GM19395 (cell line): ENCODE results near the gene ANKRD26.
"Not testable (repeated sequence)": the region's sequence is repeated elsewhere in the genome, so short reads cannot be mapped to it uniquely, and the experiment has no call there.

Experiments used
- ATAC-seq: cut with Tn5 transposase; IDR thresholded peaks from one replicate; pipeline ENCODE4 v1.9.1; 2021; ENCODE audit warnings: mild to moderate bottlenecking, moderate library complexity; ENCODE audit not compliant: unreplicated experiment

Gene ANKRD26

DNA sequence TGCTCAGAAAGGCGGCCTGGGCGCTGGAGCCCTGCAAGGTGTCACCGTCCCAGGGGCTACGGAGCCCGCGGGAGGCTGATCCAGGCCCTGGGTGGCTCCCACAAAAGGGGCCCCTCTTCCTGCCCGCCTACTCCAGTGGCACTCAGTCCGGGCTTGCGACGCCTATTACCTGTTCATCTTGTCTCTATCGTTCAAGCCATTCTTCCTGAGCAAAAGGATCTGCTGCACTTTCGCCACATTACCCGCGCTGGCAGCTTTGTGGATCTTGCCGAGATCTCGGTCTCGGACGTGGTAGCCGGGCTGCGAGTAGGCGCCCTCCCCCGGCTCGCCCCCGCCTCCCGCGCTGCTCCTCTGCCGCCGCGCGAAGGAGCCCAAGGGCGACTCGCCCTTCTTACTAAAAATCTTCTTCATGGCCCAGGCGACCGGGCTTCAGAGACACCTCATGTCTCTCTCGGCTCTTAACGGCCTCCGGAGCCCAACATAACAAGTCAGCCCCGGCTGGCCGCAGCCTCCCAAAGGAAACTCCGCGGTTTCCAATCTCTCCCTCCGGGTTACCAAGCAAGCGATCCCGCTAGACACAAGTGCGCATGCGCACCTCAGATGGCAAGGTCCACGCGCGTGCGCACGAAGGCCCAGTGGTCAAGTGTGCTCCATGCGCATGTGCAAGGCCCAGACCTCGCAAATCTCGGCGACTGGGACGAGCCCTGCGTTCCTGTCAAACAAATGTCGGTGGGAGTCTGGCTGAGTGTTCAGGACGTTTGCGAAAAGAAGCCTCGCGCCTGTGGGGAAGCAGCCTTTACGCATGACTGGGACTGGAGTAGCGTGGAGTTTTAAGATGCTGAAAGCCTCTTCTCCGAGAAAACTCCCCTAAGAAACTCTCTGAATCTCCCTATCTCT is at the start of gene ANKRD26:
Gene ANKRD26 (minus strand): TSS at position 579 of the 897 bp plus-strand sequence. CDS start 168 bp downstream, at position 411.
- peak; percentile 86 for ATAC-seq

- ATAC-seq, result no peak
These were observed 47.4 kb upstream of the ANKRD26 start for GRCh38 chr10:27147701-27148100.

GRCh38 chr10:27145937-27146336 is 45.6 kb upstream of the ANKRD26 start:
- ATAC-seq, result no peak

- no peak for ATAC-seq
These were observed 43.4 kb upstream of the ANKRD26 start for GRCh38 chr10:27143686-27144085.

GRCh38 chr10:27138277-27138676 is 38.0 kb upstream of the ANKRD26 start:
- no peak for ATAC-seq

GRCh38 chr10:27134371-27134770 is 34.1 kb upstream of the ANKRD26 start:
- ATAC-seq, result no peak

DNA sequence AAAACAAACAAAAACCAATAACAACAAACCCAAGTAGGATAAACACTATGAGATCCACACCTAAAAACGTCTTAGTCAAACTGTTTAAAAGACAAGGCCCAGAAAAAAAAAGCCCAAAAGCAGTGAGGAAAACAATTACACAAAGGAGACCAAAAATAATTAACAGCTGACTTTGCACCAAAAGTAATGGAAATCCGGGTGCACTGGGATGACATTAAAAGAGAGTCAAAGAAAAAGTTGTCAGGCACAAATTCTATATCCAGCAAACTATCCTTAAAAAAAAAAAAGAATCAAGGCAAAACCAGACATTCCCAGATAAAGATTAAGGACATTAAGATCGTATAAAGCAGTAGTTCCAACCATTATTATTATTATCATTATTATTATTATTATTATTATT is 7.9 kb upstream of the ANKRD26 start:
- ATAC-seq, result no peak

DNA sequence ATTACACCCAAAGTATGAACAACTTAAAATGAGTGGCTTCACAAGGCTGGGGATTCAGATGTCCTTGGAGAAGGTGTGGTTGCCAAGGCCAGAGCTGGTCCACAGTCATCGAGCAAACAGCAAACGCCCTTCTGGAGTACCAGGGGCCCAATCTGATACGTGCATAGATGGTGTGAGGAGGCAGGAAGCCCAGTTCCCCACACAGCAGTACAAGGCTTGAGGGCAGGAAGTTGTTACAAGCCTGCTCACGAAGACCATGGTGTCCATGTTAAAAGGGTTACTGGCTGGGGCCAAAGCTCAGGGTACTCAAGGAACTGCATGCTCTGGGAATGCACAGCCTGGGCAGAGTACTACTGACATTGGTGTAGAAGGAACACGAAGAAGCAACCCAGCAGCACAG is 4.6 kb upstream of the ANKRD26 start:
- no peak for ATAC-seq

DNA sequence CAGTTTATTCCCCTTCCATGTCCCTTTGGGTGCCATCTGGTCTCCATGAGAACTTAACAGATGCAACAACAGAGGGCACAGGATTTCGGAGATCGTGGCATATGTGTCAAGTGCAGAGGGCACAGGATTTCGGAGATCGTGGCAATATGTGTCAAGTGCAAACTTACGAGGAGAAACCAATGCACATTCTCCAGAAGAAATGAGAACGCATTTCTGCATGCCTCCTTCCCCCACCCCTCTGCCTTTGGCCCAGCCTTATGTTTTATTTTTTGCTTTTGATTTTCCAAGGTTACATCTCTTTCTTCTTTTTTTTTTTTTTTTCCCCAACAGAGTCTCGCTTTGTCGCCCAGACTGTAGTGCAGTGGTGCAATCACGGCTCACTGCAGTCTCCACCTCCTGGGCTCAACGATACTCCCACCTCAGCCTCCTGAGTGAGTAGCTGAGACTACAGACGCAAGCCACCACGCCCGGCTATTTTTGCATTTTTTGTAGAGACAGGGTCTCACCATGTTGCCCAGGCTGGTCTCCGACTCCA is 586 bp upstream of the ANKRD26 start:
- ATAC-seq, result peak; percentile 13

DNA sequence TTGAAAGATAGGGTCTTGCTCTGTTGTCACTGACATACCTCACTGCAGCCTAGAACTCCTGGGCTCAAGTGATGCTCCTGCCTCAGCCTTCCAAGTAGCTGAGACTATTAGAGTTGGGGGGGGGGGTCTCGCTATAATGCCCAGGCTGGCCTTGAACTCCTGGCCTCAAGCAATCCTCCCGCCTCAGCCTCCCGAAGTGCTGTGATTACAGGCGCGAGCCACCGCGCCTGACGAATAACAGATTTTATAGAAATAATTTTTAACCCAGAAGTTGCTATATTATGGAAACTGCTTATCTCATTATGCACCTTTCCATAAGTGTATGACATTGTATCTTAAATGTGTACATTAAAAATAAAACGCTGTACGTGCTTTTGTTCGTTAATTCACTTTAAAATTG is 846 bp downstream of the ANKRD26 start:
- no peak for ATAC-seq

- no peak for ATAC-seq
These were observed 11.9 kb downstream of the ANKRD26 start for GRCh38 chr10:27088119-27089044.

GRCh38 chr10:27072436-27073114 is 27.7 kb downstream of the ANKRD26 start:
- no peak for ATAC-seq

DNA sequence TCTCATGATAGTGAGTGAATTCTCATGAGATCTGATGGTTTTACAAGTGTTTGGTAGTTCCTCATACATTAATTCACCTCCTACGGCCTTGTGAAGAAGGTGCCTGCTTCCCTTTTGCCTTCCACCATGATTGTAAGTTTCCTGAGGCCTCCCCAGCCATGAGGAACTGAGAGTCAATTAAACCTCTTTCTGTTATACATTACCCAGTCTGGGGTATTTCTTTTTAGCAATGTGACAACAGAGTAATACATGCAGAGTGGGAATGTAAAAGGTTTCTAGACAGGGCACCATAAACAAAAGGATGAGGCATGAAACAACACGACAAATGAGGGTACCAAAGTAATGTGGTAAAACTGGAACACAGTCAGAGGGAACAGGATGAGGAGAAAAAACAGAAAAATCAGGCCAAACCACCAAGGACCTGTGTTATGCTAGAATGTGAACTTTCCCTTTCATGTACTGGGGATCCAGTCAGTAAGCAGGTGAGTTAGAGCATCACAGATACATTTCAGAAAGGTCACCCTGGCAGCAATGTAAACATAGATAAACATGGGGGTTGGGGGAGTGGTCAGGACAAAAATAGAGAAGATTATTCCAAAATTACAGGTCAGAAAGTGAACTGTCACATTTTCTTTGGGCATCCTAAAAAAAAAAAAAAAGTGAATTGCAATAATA is 31.9 kb downstream of the ANKRD26 start:
- ATAC-seq, result no peak

DNA sequence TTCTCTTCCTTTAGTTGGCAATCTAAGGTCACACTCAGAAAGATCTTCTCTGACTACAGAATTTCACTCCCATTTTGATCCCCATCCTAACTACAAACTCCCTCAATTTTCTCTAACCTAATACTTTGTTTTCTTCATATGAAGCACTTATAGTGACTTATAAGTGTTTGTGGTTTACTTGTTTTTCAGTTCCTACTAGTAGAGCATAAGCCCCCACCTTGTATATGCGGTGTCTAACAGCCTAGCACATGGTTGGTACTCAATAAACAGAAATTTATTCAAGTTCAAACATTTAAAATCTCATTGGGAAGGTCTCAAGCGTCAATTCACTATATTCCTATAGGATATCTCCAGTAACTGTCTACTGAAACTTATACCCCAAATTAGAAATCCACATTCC is 35.2 kb downstream of the ANKRD26 start:
- ATAC-seq, result no peak

- no peak for ATAC-seq
These were observed 47.6 kb downstream of the ANKRD26 start for GRCh38 chr10:27052656-27053055.

DNA sequence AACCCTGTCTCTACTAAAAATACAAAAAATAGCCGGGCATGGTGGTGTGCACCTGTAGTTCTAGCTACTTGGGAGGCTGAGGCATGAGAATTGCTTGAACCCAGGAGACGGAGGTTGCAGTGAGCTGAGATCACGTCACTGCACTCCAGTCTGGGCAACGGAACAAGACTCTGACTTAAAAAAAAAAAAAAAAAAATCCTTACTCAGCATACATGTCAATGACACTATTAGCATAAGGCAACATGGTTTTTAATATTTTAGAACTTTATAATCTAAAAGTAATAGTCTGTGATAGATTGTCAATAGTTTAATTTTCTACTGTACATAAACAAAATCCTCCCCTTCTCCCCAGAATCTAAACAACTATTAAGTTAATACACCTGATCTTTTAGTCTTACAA is 55.0 kb downstream of the ANKRD26 start:
- ATAC-seq, result not testable (repeated sequence)

DNA sequence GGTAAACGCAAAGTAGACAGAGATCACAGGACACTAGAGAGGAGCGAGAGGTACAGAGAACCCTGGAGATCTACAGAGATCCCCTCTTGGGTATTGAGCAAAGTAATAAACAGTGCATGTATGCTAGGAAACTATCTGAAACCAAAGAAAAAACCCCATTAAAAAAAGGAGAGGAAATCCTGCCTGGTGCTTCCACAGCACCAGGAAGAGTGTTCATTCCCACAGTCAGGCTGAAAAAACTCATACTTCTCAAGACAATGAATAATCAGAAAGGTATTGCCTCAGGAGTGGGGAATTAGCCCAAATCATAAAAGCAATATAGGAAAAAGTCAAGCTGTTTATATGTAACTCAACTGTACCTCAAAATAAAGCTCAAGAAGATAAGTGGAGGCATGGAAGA is 59.1 kb downstream of the ANKRD26 start:
- ATAC-seq, result no peak

DNA sequence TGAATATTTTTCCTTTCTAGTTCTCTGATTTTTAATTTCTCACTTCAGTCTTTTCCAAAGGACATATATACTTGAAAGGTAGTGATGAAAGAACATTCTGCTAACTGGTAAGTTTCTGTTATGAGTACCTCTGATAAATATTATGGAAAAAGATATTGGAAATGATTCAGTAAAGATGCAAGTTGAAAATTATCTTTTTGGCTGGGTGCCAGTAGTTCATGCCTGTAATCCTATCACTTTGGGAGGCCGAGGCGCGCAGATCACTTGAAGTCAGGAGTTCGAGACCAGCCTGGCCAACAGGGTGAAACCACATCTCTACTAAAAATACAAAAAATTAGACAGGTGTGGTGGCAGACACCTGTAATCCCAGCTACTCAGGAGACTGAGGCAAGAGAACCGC is 62.1 kb downstream of the ANKRD26 start:
- ATAC-seq, result no peak

DNA sequence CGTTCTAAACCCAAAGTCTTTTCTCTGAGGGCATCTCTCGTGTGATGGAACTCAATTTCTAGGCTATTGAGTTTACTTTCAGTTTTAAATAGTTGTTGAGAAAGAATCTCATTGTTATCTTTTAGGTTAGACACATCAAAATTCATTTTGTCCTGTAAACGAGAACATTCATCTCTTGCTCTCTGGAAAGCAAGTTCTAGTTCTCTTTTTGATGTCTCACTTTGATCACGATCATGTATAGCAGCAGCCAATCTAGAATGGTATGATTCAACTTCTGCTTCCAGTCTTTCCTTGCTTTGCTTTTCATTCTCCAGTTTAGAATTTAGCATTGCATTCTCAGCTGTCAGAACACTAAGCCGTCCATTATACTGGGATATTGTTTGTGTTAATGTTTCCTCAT is 65.1 kb downstream of the ANKRD26 start:
- ATAC-seq, result no peak

GRCh38 chr10:27030060-27030459 is 70.2 kb downstream of the ANKRD26 start:
- no peak for ATAC-seq
